ENCODE results near the gene CD36. TPM values are rescaled to one million over a fixed set of nuclear protein-coding genes. Genes with fewer than 3 reads are reported as not detected.

CD36 gene
- total and polyA plus RNA-seq, 10 of the 15 experiments (the other 5 are each of a cell fraction or from before 2014, with no cell fraction given) = 0.20 to 283 (median 172) TPM

GRCh38 chr7:80660939-80661338 lies 22.5 kb downstream of the CD36 start:
- BruUV-seq (replicated peaks) = no TSS peak
- in situ Hi-C loops (cut with MboI) = loop anchor here (25.0 kb wide), 1 partner anchor 599 kb away; no protein-coding TSS in a partner anchor
- ATAC-seq = no peak
- H4K20me1 ChIP-seq (ENCODE audit: control insufficient read depth, insufficient read depth) = no peaks in the 10 kb centered on the region
- RAD21 ChIA-PET (ENCODE audit: unreplicated experiment) = interaction anchor here (1.9 kb wide), 1 partner anchor 233 kb away, joined by 5 read pairs; no protein-coding TSS in a partner anchor
- intact Hi-C loops (cut with micrococcal nuclease; ENCODE audit: unreplicated experiment) = no loop called here
- H3K4me1 ChIP-seq (ENCODE audit: control insufficient read depth, insufficient read depth, low read length) = no peaks in the 10 kb centered on the region
- no peak overlapping the region for H3K27ac ChIP-seq (ENCODE audit: control insufficient read depth, insufficient read depth)
- no peak for DNase-seq (ENCODE audit: low read depth, low spot score)
- TF ChIP-seq PBX3 (IDR thresholded peaks at IDR 0.05; ENCODE audit: insufficient replicate concordance, low read depth, low read length) = no peak
- TF ChIP-seq POLR2AphosphoS2 (IDR thresholded peaks at IDR 0.05; ENCODE audit: low read depth, low read length) = no peak
- no peak for TF ChIP-seq MTA2 (IDR thresholded peaks at IDR 0.05; ENCODE audit: low read depth)
- no peak for TF ChIP-seq IRF3 (IDR thresholded peaks at IDR 0.05)
- TF ChIP-seq YBX1 (IDR thresholded peaks at IDR 0.05) = no peak
- no peak for TF ChIP-seq ATF7 (IDR thresholded peaks at IDR 0.05; ENCODE audit: low read depth)
- no peak for TF ChIP-seq CEBPB (IDR thresholded peaks at IDR 0.05; ENCODE audit: borderline replicate concordance in 1 of 2, low read depth in 2 of 2, low read length in 2 of 2)
- no peak for TF ChIP-seq RAD51 (IDR thresholded peaks at IDR 0.05)
- TF ChIP-seq ATF2 (IDR thresholded peaks at IDR 0.05; ENCODE audit: low read length) = no peak
- TF ChIP-seq EGR1 (IDR thresholded peaks at IDR 0.05; ENCODE audit: borderline replicate concordance in 1 of 2, low read depth in 2 of 2, low read length in 2 of 2) = no peak
- no peak for TF ChIP-seq ZNF622 (IDR thresholded peaks at IDR 0.05)
- TF ChIP-seq GATAD2B (conservative IDR thresholded peaks at IDR 0.05; ENCODE audit: low read depth) = no peak
- TF ChIP-seq RELA (IDR thresholded peaks at IDR 0.05; ENCODE audit: borderline replicate concordance, partially characterized antibody) = no peak
- TF ChIP-seq CBX5 (IDR thresholded peaks at IDR 0.05; ENCODE audit: low read depth) = no peak
- 0% methylated on average over 4 of the region's 4 CpGs for WGBS (ENCODE audit: insufficient coverage, insufficient replicate concordance, low lambda C conversion rate, missing lambda C conversion rate)
- SMC1A ChIA-PET (ENCODE audit: uncharacterized antibody, unreplicated experiment) = no interaction called here
- H3K27me3 ChIP-seq (replicated peaks in 1 of 2; ENCODE audit: control insufficient read depth in 2 of 2, insufficient read depth in 2 of 2, low read length in 1 of 2) = no peaks in the 10 kb centered on the region
- H2AFZ ChIP-seq (ENCODE audit: control insufficient read depth, low read depth, low read length) = no peak overlapping the region
- no peak overlapping the region for H3K4me2 ChIP-seq (ENCODE audit: control insufficient read depth, insufficient read depth)
- H3K4me3 ChIP-seq = no peak overlapping the region
- POLR2A ChIA-PET = no interaction called here
- no peak for FAIRE-seq
- CTCF ChIA-PET = interaction anchor here (1.7 to 2.3 kb wide), 2 partner anchors 10 to 809 kb away, joined by 7 to 13 read pairs; no protein-coding TSS in a partner anchor
- no peak overlapping the region for H3K9ac ChIP-seq (ENCODE audit: control insufficient read depth, insufficient read depth, low read length)
- H3K79me2 ChIP-seq (ENCODE audit: control insufficient read depth, insufficient read depth, low read length) = no peaks in the 10 kb centered on the region
- no peaks in the 10 kb centered on the region for H3K36me3 ChIP-seq (ENCODE audit: control insufficient read depth in 2 of 2, insufficient read depth in 2 of 2, low read length in 1 of 2)
- no peaks in the 10 kb centered on the region for H3K9me3 ChIP-seq (replicated peaks; ENCODE audit: control insufficient read depth, insufficient read depth, low read length)
